ENCODE results near the gene VAMP1.

VAMP1 gene

DNA sequence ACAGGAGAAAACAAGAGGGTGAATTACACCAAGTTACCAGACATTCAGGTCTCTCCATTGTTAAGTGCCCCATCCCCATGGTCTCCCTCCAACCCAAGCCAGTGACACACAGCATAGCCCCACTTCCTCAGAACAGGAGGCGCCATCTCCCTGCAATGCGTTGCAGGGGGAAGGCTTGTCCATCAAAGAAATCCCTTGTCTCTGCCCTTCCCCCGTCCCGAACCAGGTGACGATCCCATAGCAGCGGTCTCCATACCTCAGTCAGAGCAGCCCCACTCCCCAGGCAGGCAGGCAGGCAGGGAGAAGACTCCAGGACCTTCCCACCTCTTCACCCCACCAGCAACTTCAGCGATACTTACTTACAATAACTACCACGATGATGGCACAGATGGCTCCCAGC lies 5.9 kb downstream of the VAMP1 start:
- ATAC-seq (replicated peaks) (no peak), DNase-seq (no peak)
- peak overlapping the region in 1 of 2 donors; percentile 0 for H3K4me3 Mint-ChIP-seq
- peaks cover 74 to 85% of the 10 kb centered on the region in 2 donors for H3K36me3 Mint-ChIP-seq
- no peaks in the 10 kb centered on the region for H3K27me3 Mint-ChIP-seq
- peak overlapping the region; percentile 73 for H3K27ac Mint-ChIP-seq
- H3K4me1 Mint-ChIP-seq, result peaks cover 76 to 98% of the 10 kb centered on the region in 2 donors
- peaks cover 0 to 4% of the 10 kb centered on the region in 2 donors for H3K9me3 Mint-ChIP-seq

DNA sequence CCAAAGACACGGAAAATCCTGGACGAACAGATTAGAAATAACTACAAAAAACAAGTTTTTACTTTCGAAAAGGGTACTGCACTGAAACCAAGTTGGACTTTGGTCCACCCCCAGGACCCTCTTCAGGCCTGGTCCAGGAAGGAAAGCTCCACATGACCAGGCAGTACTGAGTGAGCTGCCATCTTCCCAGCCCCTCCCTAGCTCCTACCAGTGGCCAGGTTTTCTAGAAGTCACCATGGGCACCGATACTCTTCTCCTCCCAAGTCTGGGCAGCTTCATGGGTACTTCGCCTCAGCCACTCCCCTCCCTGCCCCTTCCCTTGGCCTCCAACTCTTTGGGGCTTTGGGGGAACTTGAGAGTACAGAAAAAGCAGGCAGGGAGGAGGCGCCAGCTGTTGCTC lies 6.6 kb downstream of the VAMP1 start:
- DNase-seq (no peak), ATAC-seq (replicated peaks) (no peak)
- H3K27ac Mint-ChIP-seq, result peak overlapping the region; percentile 95
- H3K36me3 Mint-ChIP-seq, result peaks cover 80 to 91% of the 10 kb centered on the region in 2 donors
- H3K27me3 Mint-ChIP-seq, result no peaks in the 10 kb centered on the region
- H3K4me1 Mint-ChIP-seq, result peaks cover 77 to 97% of the 10 kb centered on the region in 2 donors
- peaks cover 0 to 4% of the 10 kb centered on the region in 2 donors for H3K9me3 Mint-ChIP-seq
- peak overlapping the region in 1 of 2 donors; percentile 1 for H3K4me3 Mint-ChIP-seq

DNA sequence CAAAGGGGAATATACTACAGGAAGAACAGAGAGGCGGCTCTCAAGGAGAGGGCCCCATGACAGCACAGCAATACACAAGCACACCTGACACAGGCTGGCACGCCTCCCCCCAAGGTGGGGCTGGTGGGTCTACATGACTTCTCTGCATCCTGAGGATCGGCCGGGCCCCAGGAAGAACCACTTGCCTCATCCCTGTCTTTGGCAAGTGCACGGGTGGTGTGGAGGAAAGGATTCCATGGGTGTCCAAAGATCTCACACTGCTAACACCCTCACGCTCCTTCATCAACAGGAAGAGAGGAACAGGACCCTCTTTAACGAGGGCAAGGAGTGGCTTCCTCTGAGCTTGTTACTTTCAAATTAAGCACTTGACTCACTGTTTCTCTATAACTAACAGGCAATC lies 7.3 kb downstream of the VAMP1 start:
- ATAC-seq (replicated peaks) (no peak), DNase-seq (no peak)
- H3K4me1 Mint-ChIP-seq, result peaks cover 77 to 97% of the 10 kb centered on the region in 2 donors
- peak overlapping the region; percentile 95 for H3K27ac Mint-ChIP-seq
- no peaks in the 10 kb centered on the region for H3K27me3 Mint-ChIP-seq
- peaks cover 86 to 92% of the 10 kb centered on the region in 2 donors for H3K36me3 Mint-ChIP-seq
- H3K9me3 Mint-ChIP-seq, result peaks cover 0 to 4% of the 10 kb centered on the region in 2 donors
- peak overlapping the region; percentile 49 to 76 for H3K4me3 Mint-ChIP-seq

DNA sequence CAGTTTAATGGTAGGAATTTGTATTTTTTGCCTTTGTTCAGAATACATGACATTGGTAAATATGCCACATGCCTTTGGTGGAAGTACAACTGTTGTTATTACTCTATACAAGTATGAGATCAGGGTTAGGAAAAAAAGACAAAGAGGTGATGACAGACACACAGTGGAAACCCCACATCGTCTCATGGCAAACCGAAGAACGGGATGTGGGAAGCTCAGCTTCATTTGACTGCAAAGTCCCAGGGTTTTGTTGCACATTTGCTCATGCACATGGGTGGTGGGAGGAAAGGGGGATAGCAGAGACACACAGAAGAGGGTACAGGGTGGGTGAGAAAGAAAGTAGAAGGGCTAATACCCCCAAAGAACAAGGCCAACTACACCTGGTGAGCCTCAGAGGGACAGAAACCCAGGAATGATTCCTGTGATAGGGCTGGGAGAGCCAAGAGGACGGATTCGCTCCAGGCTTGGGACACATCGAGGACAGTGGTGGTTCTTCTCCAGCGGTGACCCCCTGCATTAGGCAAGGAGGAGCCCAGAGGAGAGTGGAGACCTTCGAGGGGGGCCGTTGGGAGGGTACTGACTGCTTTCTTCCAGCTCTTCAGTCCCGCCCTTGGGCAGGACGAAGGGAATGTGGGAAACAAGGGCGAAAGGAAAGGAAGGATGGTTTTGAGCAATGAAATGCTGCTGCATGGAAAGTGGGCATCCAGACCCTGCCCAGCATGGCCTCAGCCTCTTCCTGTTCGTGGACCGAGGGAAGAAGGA lies 8.1 kb downstream of the VAMP1 start:
- H3K27ac Mint-ChIP-seq, result peak overlapping the region; percentile 95
- peak; percentile 14 to 20 for ATAC-seq (replicated peaks)
- H3K36me3 Mint-ChIP-seq, result peaks cover 81 to 91% of the 10 kb centered on the region in 2 donors
- peaks cover 75 to 97% of the 10 kb centered on the region in 2 donors for H3K4me1 Mint-ChIP-seq
- H3K9me3 Mint-ChIP-seq, result peaks cover 0 to 4% of the 10 kb centered on the region in 2 donors
- H3K27me3 Mint-ChIP-seq, result no peaks in the 10 kb centered on the region
- peak overlapping the region; percentile 49 to 76 for H3K4me3 Mint-ChIP-seq
- no peak for DNase-seq

DNA sequence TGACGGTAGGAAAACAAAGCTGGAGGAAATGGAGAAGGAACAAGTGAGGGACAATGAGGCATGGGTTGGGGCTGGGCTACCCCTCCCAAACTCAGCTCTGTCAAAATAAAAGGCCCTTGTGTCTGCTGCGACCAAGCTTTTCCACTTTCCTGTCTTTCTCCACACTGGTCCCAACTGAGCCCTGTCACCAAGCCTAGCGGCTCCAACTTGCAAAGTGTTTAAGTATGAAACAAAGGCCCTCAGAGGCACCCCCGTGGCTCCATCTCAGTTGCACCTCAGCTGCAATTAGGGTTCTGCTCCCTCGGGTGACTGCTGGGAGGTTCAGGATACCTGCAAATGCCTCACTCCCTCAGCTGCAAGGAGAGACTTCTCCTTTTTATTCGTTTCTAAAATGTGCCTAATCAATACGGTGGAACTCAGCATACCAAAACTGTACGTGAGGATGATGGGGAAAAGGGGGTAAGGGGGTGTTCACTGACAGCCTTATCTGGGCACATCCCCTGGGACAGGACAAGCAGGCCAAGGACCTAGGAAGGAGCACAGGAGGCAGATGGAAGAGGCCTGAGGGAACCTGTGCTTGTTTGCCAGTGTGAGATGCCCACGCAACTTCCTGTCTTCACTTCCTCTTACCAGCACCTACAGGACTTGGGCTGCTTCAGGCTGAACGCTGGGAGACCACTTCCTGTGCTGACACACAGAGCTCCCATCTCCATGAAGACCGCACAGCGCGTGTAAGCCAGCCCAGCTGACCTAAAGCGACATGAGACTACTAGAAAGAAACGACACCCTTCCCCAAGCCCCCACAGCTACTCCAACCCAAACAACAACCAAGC lies 8.9 kb downstream of the VAMP1 start:
- Mint-ChIP-seq H3K27ac (peak overlapping the region; percentile 95), H3K27me3 (no peaks in the 10 kb centered on the region), H3K4me1 (peaks cover 77 to 97% of the 10 kb centered on the region in 2 donors), H3K36me3 (peaks cover 82 to 91% of the 10 kb centered on the region in 2 donors), H3K9me3 (no peaks in the 10 kb centered on the region), H3K4me3 (peak overlapping the region; percentile 49 to 77)
- ATAC-seq (replicated peaks), result peak; percentile 95 to 97
- DNase-seq, result peak; percentile 88

DNA sequence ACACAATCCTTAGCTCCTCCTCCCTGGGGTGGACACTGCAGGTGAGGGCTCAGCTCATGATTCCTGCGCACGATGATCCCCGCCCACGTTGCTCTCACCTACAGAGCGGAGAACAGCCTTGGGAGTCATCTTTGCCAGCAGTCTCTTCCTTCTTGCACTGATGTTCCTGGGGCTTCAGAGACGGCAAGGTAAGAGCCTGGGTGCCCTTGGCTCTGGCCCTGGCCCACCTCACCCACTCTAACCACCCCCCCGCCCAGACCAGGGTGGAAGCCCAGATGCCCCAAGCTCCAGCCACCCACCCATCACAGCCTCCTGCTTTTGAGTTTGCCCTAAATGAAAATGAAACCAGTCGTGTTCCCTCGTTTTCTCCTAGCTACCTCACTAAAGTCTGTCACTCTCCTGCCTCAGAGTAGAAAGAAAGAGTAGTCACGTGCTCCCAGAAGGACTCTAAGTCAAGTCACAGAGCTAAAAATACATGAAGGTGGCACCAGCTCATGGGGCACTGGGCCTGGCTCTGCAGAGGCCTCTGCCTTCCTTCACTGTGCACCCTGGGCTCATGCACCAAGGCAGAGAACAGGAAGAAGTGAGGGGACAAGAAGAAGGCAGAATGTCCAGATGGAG lies 9.6 kb downstream of the VAMP1 start:
- Mint-ChIP-seq H3K27me3 (no peaks in the 10 kb centered on the region), H3K4me1 (peaks cover 71 to 91% of the 10 kb centered on the region in 2 donors), H3K36me3 (peaks cover 82 to 91% of the 10 kb centered on the region in 2 donors), H3K4me3 (peak overlapping the region; percentile 49 to 77), H3K9me3 (no peaks in the 10 kb centered on the region), H3K27ac (peak overlapping the region; percentile 95)
- peak; percentile 4 to 10 for ATAC-seq (replicated peaks)
- no peak for DNase-seq

DNA sequence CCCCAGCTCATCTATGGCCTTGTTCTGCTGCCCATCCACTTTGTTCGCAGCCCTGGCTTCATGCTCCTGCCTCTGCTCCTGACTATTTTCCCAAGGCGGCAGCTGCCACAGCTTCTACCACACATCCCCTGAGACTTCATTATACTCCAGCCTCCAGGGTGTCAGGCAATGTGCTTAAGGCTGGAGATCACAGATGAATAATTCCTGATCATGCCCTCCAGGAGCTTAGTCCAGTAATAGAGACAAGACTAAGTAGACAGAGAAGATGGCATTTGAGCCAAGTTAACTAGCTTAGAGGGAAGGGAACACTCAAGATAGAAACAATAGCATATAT lies 11.5 kb downstream of the VAMP1 start:
- H3K4me1 Mint-ChIP-seq, result peaks cover 61 to 84% of the 10 kb centered on the region in 2 donors
- peak overlapping the region; percentile 78 for H3K27ac Mint-ChIP-seq
- H3K9me3 Mint-ChIP-seq, result no peaks in the 10 kb centered on the region
- no peaks in the 10 kb centered on the region for H3K27me3 Mint-ChIP-seq
- peak overlapping the region in 1 of 2 donors; percentile 12 for H3K4me3 Mint-ChIP-seq
- no peak for DNase-seq
- H3K36me3 Mint-ChIP-seq, result peaks cover 76 to 91% of the 10 kb centered on the region in 2 donors
- ATAC-seq (replicated peaks), result no peak

DNA sequence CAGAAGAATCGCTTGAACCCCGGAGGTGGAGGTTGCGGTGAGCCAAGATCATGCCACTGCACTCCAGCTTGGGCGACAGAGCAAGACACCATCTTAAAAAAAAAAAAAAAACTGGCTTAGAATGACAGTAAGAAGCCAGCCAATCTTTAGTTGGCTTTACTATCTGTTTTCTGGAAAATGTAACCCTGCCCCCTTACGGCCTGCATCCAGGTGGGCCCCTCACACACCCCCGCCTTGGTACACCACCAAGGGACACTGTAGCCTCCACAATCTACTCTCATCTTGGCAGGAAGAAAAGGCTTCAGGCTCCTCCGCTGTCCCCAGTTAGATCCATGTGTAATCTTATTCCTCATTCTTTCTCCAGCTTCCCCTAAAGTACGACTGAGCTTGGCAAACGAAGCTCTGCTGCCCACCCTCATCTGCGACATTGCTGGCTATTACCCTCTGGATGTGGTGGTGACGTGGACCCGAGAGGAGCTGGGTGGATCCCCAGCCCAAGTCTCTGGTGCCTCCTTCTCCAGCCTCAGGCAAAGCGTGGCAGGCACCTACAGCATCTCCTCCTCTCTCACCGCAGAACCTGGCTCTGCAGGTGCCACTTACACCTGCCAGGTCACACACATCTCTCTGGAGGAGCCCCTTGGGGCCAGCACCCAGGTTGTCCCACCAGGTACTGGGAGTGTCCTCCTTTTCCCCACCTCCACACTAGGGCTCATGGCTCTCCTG lies 12.0 kb downstream of the VAMP1 start:
- H3K27me3 Mint-ChIP-seq, result no peaks in the 10 kb centered on the region
- H3K9me3 Mint-ChIP-seq, result no peaks in the 10 kb centered on the region
- peak overlapping the region; percentile 12 to 27 for H3K4me3 Mint-ChIP-seq
- H3K4me1 Mint-ChIP-seq, result peaks cover 60 to 84% of the 10 kb centered on the region in 2 donors
- DNase-seq (no peak), ATAC-seq (replicated peaks) (no peak)
- peak overlapping the region; percentile 78 for H3K27ac Mint-ChIP-seq
- peaks cover 76 to 92% of the 10 kb centered on the region in 2 donors for H3K36me3 Mint-ChIP-seq

DNA sequence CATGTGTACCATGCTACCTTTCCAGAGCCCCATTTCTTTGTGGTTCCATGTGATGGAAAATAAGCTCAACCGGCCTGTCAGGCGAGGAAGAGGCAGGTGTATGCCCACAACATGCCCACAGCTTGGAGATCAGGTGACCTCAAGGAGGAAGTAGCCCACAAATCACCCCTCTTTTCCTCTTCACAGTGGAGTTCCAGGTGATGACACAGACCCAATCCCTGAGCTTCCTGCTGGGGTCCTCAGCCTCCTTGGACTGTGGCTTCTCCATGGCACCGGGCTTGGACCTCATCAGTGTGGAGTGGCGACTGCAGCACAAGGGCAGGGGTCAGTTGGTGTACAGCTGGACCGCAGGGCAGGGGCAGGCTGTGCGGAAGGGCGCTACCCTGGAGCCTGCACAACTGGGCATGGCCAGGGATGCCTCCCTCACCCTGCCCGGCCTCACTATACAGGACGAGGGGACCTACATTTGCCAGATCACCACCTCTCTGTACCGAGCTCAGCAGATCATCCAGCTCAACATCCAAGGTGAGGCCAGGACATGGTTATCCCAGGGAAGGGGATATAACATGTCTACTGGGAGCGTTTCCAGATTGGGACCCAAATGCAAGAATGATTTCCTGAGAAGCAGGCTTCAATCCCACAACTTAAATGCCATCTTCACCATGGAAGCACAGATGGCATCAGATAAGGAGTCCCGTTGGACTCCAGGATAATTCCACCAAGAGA lies 13.1 kb downstream of the VAMP1 start:
- no peaks in the 10 kb centered on the region for H3K9me3 Mint-ChIP-seq
- H3K27ac Mint-ChIP-seq, result peak overlapping the region; percentile 88
- DNase-seq (no peak), ATAC-seq (replicated peaks) (no peak)
- H3K36me3 Mint-ChIP-seq, result peaks cover 74 to 92% of the 10 kb centered on the region in 2 donors
- H3K27me3 Mint-ChIP-seq, result no peaks in the 10 kb centered on the region
- peaks cover 56 to 83% of the 10 kb centered on the region in 2 donors for H3K4me1 Mint-ChIP-seq
- peak overlapping the region; percentile 11 to 36 for H3K4me3 Mint-ChIP-seq

DNA sequence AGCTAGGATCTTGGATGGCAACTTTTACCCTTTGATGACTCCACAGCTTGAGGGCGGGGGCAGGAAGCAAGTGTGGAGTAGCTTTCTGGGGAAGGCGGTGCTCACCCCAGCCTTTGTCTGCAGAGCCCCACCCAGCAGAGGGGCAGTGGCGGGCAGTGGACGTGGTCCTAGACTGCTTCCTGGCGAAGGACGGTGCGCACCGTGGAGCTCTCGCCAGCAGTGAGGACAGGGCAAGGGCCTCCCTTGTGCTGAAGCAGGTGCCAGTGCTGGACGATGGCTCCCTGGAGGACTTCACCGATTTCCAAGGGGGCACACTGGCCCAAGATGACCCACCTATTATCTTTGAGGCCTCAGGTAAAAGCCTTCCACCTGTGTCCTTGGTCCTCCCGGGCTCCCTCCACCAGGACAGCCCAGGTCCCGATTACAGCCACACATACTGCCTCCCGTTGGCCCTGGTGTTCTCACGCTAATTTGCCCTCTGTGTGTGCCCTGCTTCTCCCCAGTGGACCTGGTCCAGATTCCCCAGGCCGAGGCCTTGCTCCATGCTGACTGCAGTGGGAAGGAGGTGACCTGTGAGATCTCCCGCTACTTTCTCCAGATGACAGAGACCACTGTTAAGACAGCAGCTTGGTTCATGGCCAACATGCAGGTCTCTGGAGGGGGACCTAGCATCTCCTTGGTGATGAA lies 17.4 kb downstream of the VAMP1 start:
- H3K9me3 Mint-ChIP-seq, result no peaks in the 10 kb centered on the region
- H3K4me3 Mint-ChIP-seq, result peak overlapping the region; percentile 98 to 100
- DNase-seq, result no peak
- H3K27ac Mint-ChIP-seq, result peak overlapping the region; percentile 99
- no peak for ATAC-seq (replicated peaks)
- peaks cover 43 to 71% of the 10 kb centered on the region in 2 donors for H3K4me1 Mint-ChIP-seq
- no peaks in the 10 kb centered on the region for H3K27me3 Mint-ChIP-seq
- H3K36me3 Mint-ChIP-seq, result peaks cover 53 to 69% of the 10 kb centered on the region in 2 donors

DNA sequence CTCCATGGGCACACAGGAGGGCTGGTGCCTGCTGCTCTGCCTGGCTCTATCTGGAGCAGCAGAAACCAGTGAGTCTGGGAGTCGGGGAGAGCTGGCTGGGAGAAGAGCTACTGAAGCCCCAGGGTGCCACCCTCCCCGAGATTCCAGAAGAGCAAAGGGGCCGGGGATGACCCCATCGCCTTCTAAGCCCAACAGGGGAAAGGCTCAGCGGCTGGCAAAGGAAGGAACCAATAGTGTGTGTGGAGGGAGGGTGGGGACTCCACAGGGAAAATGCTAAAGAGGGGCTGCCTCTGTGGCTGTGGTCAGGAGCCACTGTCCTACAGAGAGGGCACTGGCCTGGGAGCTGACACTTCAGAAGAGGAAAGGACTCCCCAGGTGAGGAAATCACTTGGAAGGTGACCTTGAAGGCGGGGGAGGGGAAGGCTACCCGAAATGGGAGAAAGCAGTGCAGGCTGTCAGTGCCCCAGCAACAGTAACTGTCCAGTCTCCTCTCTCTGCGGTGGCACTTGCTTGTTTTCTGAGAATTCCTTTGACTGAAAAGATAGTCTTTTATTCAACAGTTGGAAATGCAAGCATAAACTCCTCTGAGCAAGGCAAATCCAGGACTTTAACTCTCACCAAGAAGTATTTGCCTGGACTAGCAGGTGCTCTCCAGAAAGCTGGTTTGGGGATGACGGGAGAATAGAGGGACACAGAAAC lies 18.1 kb downstream of the VAMP1 start:
- H3K36me3 Mint-ChIP-seq, result peaks cover 57 to 70% of the 10 kb centered on the region in 2 donors
- DNase-seq (no peak), ATAC-seq (replicated peaks) (peak; percentile 12 to 19)
- H3K27me3 Mint-ChIP-seq, result no peaks in the 10 kb centered on the region
- peak overlapping the region; percentile 98 to 100 for H3K4me3 Mint-ChIP-seq
- peaks cover 46 to 71% of the 10 kb centered on the region in 2 donors for H3K4me1 Mint-ChIP-seq
- H3K9me3 Mint-ChIP-seq, result no peaks in the 10 kb centered on the region
- H3K27ac Mint-ChIP-seq, result peak overlapping the region; percentile 99

All from stimulated activated naive B cell treated with anti-CD40 and anti-IgM and Interleukin-4, amounts not matched to agents 10 μg/mL and 1 μg/mL and 100 μg/mL, for 72 hours (primary cell).